ENCODE data around the gene SLC26A4.
A peak's percentile ranks its signal among the peaks of the same experiment; 100 is the strongest.

Gene SLC26A4

DNA sequence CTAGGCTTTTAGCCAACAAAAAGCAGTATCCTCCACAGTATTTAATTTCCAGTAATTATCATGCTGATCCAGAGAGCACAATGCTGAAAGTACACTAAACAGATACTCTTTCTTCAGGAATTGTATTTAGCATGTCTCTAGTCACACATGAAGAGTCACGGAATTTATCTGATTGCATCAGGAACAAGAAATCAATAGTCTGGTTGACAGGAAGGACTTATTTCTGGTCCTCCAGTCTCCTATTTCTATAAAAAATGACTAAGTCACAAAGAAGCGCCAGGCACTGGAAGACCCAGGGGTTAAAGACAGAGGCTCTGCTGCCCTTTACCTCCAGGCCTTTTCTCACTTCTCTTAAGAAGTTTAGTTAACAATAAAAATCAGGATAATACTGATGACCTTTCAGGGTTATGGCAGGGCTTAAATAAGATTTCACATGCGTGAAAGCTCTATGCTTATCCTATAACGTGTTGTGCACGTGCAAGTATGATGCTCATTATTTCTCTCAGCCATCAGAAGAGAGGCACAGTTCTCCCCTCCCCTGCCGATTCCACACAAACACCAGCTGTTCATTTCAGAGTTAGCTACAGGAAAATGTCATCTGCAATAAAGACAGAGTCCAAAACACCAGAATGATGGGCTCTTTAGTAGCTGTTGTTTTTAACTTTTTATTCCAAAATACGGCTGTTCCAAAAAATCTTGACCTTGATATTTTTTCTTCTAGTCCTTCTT lies 36.9 kb downstream of the SLC26A4 start:
- no peak for DNase-seq

- no peak for DNase-seq
These were observed 39.9 kb downstream of the SLC26A4 start for GRCh38 chr7:107700570-107700969.

DNA sequence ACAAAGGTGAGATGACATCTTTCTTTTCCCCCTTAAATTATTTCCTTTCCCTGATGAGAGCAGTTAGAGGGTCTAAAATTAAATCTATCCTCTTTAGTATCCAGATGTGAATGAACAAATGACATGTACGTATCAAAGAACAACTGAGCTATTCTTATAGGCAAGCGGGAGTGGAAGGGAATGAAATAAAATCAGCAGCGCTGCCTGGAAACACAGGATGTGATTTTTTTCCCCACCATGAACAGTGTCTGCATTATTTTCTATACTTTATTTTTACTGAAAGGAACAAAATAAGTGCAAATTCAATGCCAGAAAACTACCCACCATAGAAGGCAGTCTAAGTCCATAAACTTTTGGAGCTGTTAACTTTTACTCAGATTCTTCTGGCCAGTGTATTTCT lies 40.6 kb downstream of the SLC26A4 start:
- DNase-seq: no peak

DNA sequence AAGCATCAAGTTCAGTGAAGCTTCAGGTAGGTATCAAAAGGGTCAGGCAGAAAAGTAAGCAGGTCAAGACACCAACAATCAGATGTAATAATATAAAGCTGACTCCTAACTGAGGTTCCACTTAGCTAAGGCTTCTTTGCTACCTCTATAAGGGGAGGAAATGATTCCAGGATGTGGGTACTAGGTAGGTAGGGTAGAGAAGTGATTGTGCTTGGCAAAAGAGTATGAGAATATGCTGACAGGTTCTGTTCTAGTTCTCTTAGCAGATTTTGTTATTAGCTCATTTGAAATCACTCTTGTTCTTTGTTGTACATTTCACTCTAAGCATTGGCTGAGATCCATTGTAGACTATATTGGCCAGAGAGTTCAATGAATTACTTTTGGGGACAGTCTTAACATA lies 42.6 kb downstream of the SLC26A4 start:
- no peak for DNase-seq

DNA sequence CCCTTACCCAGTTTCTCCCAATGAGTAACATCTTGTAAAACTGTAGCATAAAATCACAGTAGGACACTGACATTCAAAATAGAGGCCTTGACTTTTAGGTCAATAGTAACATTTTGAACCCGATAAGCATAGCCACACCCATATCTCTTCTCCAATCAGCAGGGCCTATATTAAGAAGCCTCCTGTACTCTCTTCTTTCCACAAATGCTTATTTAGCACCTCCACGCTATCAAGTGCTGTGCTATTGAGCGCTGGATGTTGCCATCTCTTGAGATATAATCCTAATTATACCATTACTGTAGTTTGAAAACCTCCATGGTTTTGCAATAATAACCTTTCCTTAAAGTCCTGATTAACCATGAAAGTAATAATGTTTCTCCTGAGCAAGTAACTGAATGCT lies 43.2 kb downstream of the SLC26A4 start:
- DNase-seq: no peak

DNA sequence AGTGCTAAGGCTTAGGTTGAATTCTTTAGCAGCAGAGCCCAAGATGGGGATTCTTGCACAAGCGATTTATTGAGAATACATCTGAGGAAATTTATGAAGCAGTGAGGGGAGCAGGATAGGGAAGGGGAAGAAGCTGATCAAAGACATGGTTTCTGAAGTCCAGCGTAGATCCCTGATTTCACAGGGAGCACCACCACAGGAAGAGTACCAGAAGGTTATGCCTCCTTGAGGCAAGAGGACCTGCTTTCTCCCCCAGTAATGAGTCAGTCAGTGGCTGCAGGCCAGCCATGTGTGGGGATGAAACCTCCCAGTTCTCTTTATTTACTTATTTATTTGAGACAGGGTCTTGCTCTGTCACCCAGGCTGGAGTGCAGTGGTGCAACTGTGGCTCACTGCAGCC lies 48.3 kb downstream of the SLC26A4 start:
- no peak for DNase-seq

DNA sequence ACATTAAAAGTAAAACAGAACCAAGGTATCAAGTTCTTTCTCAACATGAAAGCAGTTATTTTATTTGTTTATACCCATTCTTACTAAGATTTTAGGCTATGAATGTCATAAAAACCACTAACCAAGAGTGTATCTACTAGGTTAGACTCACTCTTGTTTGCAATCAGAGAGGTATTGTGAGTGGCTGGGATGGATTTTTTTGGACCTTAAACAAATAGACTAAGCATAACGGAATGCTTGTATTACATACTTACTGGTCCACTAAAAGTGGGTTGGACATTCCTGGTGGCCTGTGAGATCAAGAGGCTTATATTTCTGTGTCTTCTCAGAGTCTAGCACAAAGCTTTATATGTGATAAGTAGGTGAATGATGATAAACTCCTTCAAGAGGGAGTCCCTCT lies 50.7 kb downstream of the SLC26A4 start:
- no peak for DNase-seq

DNA sequence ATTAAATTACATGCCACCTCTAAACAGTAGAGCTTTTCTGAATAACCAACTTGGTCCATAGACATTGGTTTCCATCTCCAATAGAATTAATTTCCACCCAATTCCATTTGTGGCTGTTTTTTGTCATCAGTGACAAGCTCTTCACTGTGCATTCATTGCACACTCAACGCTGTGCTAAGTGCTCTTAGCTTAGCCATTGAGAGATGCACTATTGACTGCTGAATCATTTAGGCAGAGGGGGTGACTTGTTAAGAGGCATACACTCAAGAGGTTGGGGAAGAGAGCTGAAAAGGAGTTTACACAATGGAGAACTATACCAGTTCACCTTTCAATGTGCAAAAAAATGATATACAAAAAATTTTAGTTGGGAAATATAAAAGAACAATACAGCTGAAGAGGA lies 51.4 kb downstream of the SLC26A4 start:
- DNase-seq: peak; percentile 55

- DNase-seq: no peak
These were observed 52.3 kb downstream of the SLC26A4 start for GRCh38 chr7:107712896-107713295.

DNA sequence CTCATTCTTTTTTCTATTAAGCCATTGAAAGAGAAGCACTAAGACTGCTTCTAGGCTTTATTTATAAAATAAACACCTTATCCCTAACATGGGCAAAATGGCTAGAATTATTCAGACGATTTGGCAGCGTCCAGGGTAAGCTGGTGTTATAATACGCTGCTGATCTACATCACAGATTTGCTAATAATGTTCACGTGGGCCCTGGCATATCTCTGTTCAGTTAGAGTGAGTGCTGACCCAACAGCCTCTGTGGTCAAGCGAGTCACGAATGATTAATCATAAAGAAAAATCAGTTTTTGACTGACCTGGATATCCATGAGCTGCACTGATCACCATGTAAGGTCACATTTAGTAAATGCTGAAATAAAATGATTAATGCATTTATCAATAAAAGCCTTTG lies 54.9 kb downstream of the SLC26A4 start:
- DNase-seq: no peak

GRCh38 chr7:107718456-107719193 lies 58.0 kb downstream of the SLC26A4 start:
- no peak for DNase-seq

GRCh38 chr7:107721286-107721685 lies 60.7 kb downstream of the SLC26A4 start:
- no peak for DNase-seq

DNA sequence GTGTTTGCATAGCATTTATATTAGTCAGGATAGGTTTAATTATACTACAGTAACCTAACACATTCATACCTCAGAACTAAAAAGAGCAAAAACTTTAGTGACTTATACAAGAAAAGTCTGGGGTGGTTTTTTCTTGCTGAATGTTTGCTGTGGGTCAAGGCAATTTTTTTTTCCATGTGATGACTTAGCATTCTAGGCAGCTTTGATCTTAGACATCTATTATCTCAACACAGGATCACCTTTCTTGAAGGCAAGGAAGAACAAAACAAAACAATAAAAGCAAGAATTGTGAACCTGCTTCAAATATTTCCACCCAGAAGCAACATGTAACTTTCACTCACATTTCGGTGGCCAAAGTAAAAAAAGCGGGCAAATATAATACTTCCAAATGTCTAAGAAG lies 62.6 kb downstream of the SLC26A4 start:
- no peak for DNase-seq

- DNase-seq: no peak
These were observed 64.6 kb downstream of the SLC26A4 start for GRCh38 chr7:107725138-107725740.

DNA sequence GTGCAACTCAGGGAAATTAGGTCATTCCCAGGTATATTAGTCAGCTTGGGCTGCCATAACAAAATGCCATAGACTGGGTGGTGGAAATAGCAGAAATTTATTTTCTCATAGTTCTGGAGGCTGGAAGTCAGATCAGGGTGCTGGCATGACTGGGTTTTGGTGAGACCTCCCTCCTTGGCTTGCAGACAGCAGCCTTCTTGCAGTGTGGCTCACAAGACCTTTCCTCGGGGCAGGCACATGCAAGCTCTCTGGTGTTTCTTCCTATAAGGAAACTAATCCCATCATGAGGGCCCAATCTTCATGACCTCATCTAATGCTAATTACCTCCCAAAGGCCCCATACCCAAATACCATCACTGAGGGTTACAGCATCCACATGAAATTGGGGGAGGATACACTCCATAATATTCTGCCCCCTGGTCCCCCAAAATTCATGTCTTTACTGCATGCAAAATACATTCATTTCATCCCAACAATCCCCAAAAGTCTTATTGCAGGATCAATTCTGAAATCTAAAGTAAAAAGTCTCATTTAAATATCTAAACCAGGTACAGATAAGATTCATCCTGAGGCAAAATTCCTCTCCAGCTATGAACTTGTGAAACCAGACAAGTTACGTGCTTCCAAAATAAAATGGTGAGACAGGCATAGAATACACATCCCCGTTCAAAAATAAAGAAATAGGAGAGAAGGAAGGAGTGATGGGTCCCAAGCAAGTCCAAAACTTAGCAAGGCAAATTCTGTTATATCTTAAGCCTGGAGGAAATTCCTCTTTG lies 65.9 kb downstream of the SLC26A4 start:
- DNase-seq: no peak

- DNase-seq: no peak
These were observed 67.6 kb downstream of the SLC26A4 start for GRCh38 chr7:107728276-107728675.

- peak; percentile 62 for DNase-seq
These were observed 82.3 kb downstream of the SLC26A4 start for GRCh38 chr7:107742678-107743566.

DNA sequence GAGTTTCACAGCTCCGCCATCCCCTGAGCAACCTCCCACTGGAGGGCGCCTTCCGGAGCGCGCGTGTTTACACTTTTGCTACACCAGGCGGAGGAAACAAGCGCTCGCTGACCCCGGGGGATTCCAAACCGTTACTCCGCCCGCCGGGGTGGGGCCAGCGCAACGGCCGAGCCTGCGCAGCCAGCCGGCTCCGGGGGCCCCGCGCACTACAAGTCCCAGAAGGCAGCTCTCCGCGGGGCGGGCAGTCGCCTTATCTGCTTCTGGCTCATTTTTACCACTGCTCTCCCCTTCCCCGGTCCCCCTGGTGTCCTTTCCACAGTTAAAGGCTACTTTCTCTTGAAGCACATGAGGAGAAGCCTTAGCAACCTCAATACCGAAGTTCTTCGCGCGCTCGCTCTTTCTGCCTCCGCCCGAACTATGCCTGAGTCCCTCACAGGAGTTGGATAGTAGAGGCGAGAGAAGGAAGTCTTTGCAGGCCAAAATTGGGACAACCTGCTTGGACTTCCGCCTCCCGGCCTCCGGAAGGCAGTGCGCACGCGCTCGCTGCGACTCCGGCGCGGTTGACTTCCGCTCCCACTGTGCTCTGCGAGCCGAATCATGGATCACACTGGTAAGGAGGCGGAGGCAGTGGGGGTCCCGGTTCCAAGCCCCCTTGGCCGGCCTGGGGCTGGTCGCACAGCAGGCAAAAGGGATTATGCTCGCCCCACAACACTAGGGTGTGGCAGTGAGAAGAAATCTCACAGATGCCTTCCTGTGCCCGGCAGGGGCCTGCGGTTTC lies 83.1 kb downstream of the SLC26A4 start, which contains the start of gene CBLL1:
TSS of gene CBLL1 (plus strand) at position 576 of the 778 bp plus-strand sequence. CDS start at position 598, 22 bp downstream.
- DNase-seq: peak; percentile 98

- no peak for DNase-seq
These were observed 83.7 kb downstream of the SLC26A4 start for GRCh38 chr7:107744345-107744750.

- DNase-seq: no peak
These were observed 85.4 kb downstream of the SLC26A4 start for GRCh38 chr7:107746006-107746405.

DNA sequence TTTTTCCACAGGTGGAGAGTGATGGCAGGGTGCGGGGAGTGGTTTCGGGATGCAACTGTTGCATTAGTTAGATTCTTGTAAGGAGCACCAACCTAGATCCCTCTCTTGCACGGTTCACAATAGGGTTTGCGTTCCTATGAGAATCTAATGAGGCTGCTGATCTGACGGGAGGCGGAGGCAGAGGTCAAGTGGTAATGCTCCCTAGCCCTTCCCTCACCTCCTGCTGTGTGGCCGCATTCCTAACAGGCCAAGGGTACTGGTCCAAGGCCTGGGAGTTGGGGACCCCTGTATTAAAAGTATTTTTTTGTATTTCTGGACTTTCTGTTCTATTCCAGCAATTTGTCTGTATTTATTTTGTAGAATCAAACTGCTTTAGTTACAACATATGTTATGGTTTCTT lies 90.5 kb downstream of the SLC26A4 start:
- DNase-seq: no peak
